Mammary epithelial cell (primary cell): ENCODE measurements around the gene TMEM233.

Experiments
- CTCF ChIP-seq, 2 donors: IDR thresholded peaks in 1 of 2; conservative IDR thresholded peaks in 1 of 2; 2 replicates each; pipeline ENCODE4 v1.5.1; 2011 to 2012; ENCODE audit warnings: inconsistent platforms in 2 of 2, low read length in 2 of 2, mild to moderate bottlenecking in 2 of 2, control low read depth in 1 of 2, low read depth in 1 of 2; ENCODE audit not compliant: insufficient read depth in 1 of 2; ENCODE audit errors: extremely low read depth in 1 of 2
- EZH2 ChIP-seq: IDR thresholded peaks from 2 replicates; pipeline ENCODE4 v1.6.1; 2012; ENCODE audit warnings: low read length, inconsistent platforms, borderline replicate concordance

GRCh38 chr12:119544765-119545625 is 48.6 kb upstream of the TMEM233 start:
- TF ChIP-seq CTCF (conservative IDR thresholded peaks at IDR 0.05 in 1 of 2, IDR thresholded peaks at IDR 0.05 in 1 of 2; ENCODE audit: extremely low read depth in 1 of 2, insufficient read depth in 1 of 2, low read depth in 1 of 2, low read length in 2 of 2) (peak; percentile 63 to 80), EZH2 (no peak)
